NCI-H82 (cell line): ENCODE measurements around the gene ECSIT.
"Not testable (repeated sequence)": the region's sequence is repeated elsewhere in the genome, so short reads cannot be mapped to it uniquely, and the experiment has no call there.

ENCODE experiments used
- DNase-seq: peaks from one replicate; lab custom pipeline; 2025; lab: John Stamatoyannopoulos, UW

Gene ECSIT

GRCh38 chr19:11528551-11529341 lies at the start of gene ECSIT:
Gene ECSIT, minus strand, starts transcription at chr19:11529134. Its CDS starts 9,964 bp downstream, at chr19:11519170.
- peak; percentile 98 for DNase-seq

GRCh38 chr19:11577451-11578257 lies 48.7 kb upstream of the ECSIT start, which contains the start of gene ACP5:
Gene ACP5, minus strand, starts transcription at chr19:11577645. Its CDS starts 328 bp downstream, at chr19:11577317.
- no peak for DNase-seq

- DNase-seq: no peak
Measured at GRCh38 chr19:11576227-11576626, 47.3 kb upstream of the ECSIT start.

GRCh38 chr19:11574689-11575088 lies 45.8 kb upstream of the ECSIT start:
- no peak for DNase-seq

- DNase-seq: not testable (repeated sequence)
Measured at GRCh38 chr19:11573763-11574162, 44.8 kb upstream of the ECSIT start.

- not testable (repeated sequence) for DNase-seq
Measured at GRCh38 chr19:11573354-11573753, 44.4 kb upstream of the ECSIT start.

- no peak for DNase-seq
Measured at GRCh38 chr19:11570039-11570462, 41.1 kb upstream of the ECSIT start.

- no peak for DNase-seq
Measured at GRCh38 chr19:11566164-11566563, 37.2 kb upstream of the ECSIT start.

GRCh38 chr19:11565649-11565980 lies 36.7 kb upstream of the ECSIT start:
- not testable (repeated sequence) for DNase-seq

GRCh38 chr19:11564082-11564807 lies 35.3 kb upstream of the ECSIT start:
- not testable (repeated sequence) for DNase-seq

GRCh38 chr19:11563532-11563931 lies 34.6 kb upstream of the ECSIT start:
- no peak for DNase-seq

GRCh38 chr19:11560404-11561051 lies 31.6 kb upstream of the ECSIT start:
- DNase-seq: peak; percentile 91

- peak; percentile 98 for DNase-seq
Measured at GRCh38 chr19:11558881-11559828, 30.2 kb upstream of the ECSIT start, which contains the start of gene ELOF1. Gene ELOF1, minus strand, starts transcription at chr19:11559230. Its CDS starts 4,883 bp downstream, at chr19:11554347.

GRCh38 chr19:11556634-11557420 lies 27.9 kb upstream of the ECSIT start:
- DNase-seq: no peak

- no peak for DNase-seq
Measured at GRCh38 chr19:11555246-11555645, 26.3 kb upstream of the ECSIT start.

GRCh38 chr19:11554160-11554559 lies 25.2 kb upstream of the ECSIT start:
- DNase-seq: no peak

GRCh38 chr19:11552666-11553372 lies 23.9 kb upstream of the ECSIT start:
- no peak for DNase-seq

- DNase-seq: peak; percentile 19
Measured at GRCh38 chr19:11551603-11552235, 22.8 kb upstream of the ECSIT start.

- no peak for DNase-seq
Measured at GRCh38 chr19:11550265-11550664, 21.3 kb upstream of the ECSIT start.
